HEK293 (cell line): ENCODE measurements around the gene EYS.

Experiments
- CTCF ChIA-PET: fragments of 350-600 bp; formaldehyde crosslinking; extraction: SDS; loops from one replicate; lab custom pipeline; 2021; ENCODE audit warnings: antibody characterized with exemption; lab: Yijun Ruan, JAX
- POLR2A ChIA-PET: fragments of 300-600 bp; formaldehyde crosslinking; extraction: SDS; loops from one replicate; lab custom pipeline; 2020; ENCODE audit warnings: antibody characterized with exemption, inconsistent platforms; lab: Yijun Ruan, JAX
- H3K27ac ChIP-seq: fragments of 200-500 bp; sonication (Bioruptor generic); 2 replicates; pipeline ENCODE4 v1.5.1; 2014; ENCODE audit warnings: low read depth, low read length, control low read depth, inconsistent platforms; ENCODE audit errors: extremely low read depth
- H3K36me3 ChIP-seq, 2 experiments: fragments of 200-500 bp in 1 of 2; sonication (Bioruptor generic) in 1 of 2; 1 replicate in 1 of 2; 2 replicates in 1 of 2; pipeline ENCODE4 v1.5.1; 2014 to 2017; ENCODE audit warnings: inconsistent platforms in 2 of 2, low read length in 2 of 2; ENCODE audit not compliant: control insufficient read depth in 2 of 2, insufficient read depth in 1 of 2
- H3K4me1 ChIP-seq: fragments of 200-500 bp; sonication (Bioruptor generic); 2 replicates; pipeline ENCODE4 v1.5.1; 2014; ENCODE audit warnings: mild to moderate bottlenecking, low read length, inconsistent platforms; ENCODE audit not compliant: control insufficient read depth, insufficient read depth
- H3K4me3 ChIP-seq: 2 replicates; pipeline ENCODE4 v1.5.1; 2011; ENCODE audit warnings: low read depth, mild to moderate bottlenecking, control low read depth, low read length, moderate library complexity
- H3K9me3 ChIP-seq: fragments of 200-500 bp; sonication (Bioruptor generic); 2 replicates; pipeline ENCODE4 v1.5.1; 2014; ENCODE audit warnings: low read depth, low read length, inconsistent platforms; ENCODE audit not compliant: control insufficient read depth, insufficient read depth
- HOXA7 ChIP-seq: sonication (generic); formaldehyde crosslinking; IDR thresholded peaks from 2 replicates; pipeline ENCODE4 v1.8.1; 2022; ENCODE audit warnings: missing genetic modification reagents, borderline replicate concordance
- HOXC10 ChIP-seq: sonication (generic); formaldehyde crosslinking; IDR thresholded peaks from 2 replicates; pipeline ENCODE4 v1.8.1; 2023; ENCODE audit warnings: mild to moderate bottlenecking, missing genetic modification reagents
- KLF10 ChIP-seq: fragments of 450-650 bp; IDR thresholded peaks from 2 replicates; pipeline ENCODE4 v1.5.1; 2018; ENCODE audit warnings: missing biosample characterization, mild to moderate bottlenecking, missing genetic modification characterization
- MZF1 ChIP-seq: fragments of 450-650 bp; formaldehyde crosslinking; IDR thresholded peaks from 2 replicates; pipeline ENCODE4 v1.5.1; 2017; ENCODE audit warnings: missing biosample characterization, missing genetic modification characterization, borderline replicate concordance
- SALL2 ChIP-seq: fragments of 450-650 bp; formaldehyde crosslinking; IDR thresholded peaks from 2 replicates; pipeline ENCODE4 v1.5.0; 2017; ENCODE audit warnings: missing biosample characterization, mild to moderate bottlenecking, missing genetic modification characterization, borderline replicate concordance
- SCRT2 ChIP-seq: fragments of 450-650 bp; formaldehyde crosslinking; IDR thresholded peaks from 2 replicates; pipeline ENCODE4 v1.5.1; 2016; ENCODE audit warnings: missing biosample characterization, missing genetic modification characterization
- TCF7L2 ChIP-seq: IDR thresholded peaks from 2 replicates; pipeline ENCODE4 v1.6.1; 2011; ENCODE audit warnings: low read depth, mild to moderate bottlenecking, inconsistent platforms, low read length, moderate library complexity, borderline replicate concordance
- ZBTB17 ChIP-seq: fragments of 450-650 bp; formaldehyde crosslinking; IDR thresholded peaks from 2 replicates; pipeline ENCODE4 v1.5.1; 2016; ENCODE audit warnings: missing biosample characterization, missing genetic modification characterization
- ZBTB20 ChIP-seq: fragments of 450-650 bp; formaldehyde crosslinking; IDR thresholded peaks from 2 replicates; pipeline ENCODE4 v1.5.1; 2016; ENCODE audit warnings: missing biosample characterization, missing genetic modification characterization
- ZEB2 ChIP-seq: fragments of 450-650 bp; formaldehyde crosslinking; IDR thresholded peaks from 2 replicates; pipeline ENCODE4 v1.5.1; 2016; ENCODE audit warnings: missing biosample characterization, missing genetic modification characterization
- ZFP41 ChIP-seq: fragments of 450-650 bp; formaldehyde crosslinking; IDR thresholded peaks from 2 replicates; pipeline ENCODE4 v1.5.1; 2016; ENCODE audit warnings: missing biosample characterization, missing genetic modification characterization, borderline replicate concordance
- ZNF146 ChIP-seq: fragments of 450-650 bp; formaldehyde crosslinking; IDR thresholded peaks from 2 replicates; pipeline ENCODE4 v1.5.1; 2016; ENCODE audit warnings: missing biosample characterization, missing genetic modification characterization
- ZNF211 ChIP-seq: fragments of 450-650 bp; formaldehyde crosslinking; IDR thresholded peaks from 2 replicates; pipeline ENCODE4 v1.5.1; 2016; ENCODE audit warnings: low read depth, missing biosample characterization, missing genetic modification characterization
- ZNF266 ChIP-seq: fragments of 450-650 bp; formaldehyde crosslinking; IDR thresholded peaks from 2 replicates; pipeline ENCODE4 v1.5.1; 2016; ENCODE audit warnings: missing biosample characterization, missing genetic modification characterization, low read depth
- ZNF623 ChIP-seq: fragments of 450-650 bp; formaldehyde crosslinking; IDR thresholded peaks from 2 replicates; pipeline ENCODE4 v1.5.1; 2016; ENCODE audit warnings: missing biosample characterization, missing genetic modification characterization
- ZNF843 ChIP-seq: fragments of 450-650 bp; formaldehyde crosslinking; IDR thresholded peaks from 2 replicates; pipeline ENCODE4 v1.5.1; 2016; ENCODE audit warnings: missing biosample characterization, missing genetic modification characterization
- ZSCAN30 ChIP-seq: fragments of 450-650 bp; IDR thresholded peaks from 2 replicates; pipeline ENCODE4 v1.5.1; 2018; ENCODE audit warnings: missing biosample characterization, mild to moderate bottlenecking, missing genetic modification characterization, moderate library complexity
- TF ChIP-seq, protein P1 (sequence below): fragments of 450-650 bp; formaldehyde crosslinking; IDR thresholded peaks from 2 replicates; pipeline ENCODE4 v1.5.1; 2016; ENCODE audit warnings: missing biosample characterization, missing genetic modification characterization
- TF ChIP-seq, protein P2 (sequence below): fragments of 450-650 bp; formaldehyde crosslinking; IDR thresholded peaks from 2 replicates; pipeline ENCODE4 v1.5.1; 2016; ENCODE audit warnings: missing biosample characterization, missing genetic modification characterization, borderline replicate concordance
- TF ChIP-seq, protein P3 (sequence below): fragments of 450-650 bp; formaldehyde crosslinking; IDR thresholded peaks from 2 replicates; pipeline ENCODE4 v1.5.1; 2017; ENCODE audit warnings: missing biosample characterization, missing genetic modification characterization
- TF ChIP-seq, protein P4 (sequence below): fragments of 450-650 bp; formaldehyde crosslinking; IDR thresholded peaks from 2 replicates; pipeline ENCODE4 v1.5.1; 2016; ENCODE audit warnings: missing biosample characterization, missing genetic modification characterization

EYS gene

GRCh38 chr6:64996301-64996700, 710.7 kb downstream of the EYS start:
- CTCF ChIA-PET, result no interaction called here
- POLR2A ChIA-PET, result no interaction called here

GRCh38 chr6:64990652-64991304, 716.2 kb downstream of the EYS start:
- no peaks in the 10 kb centered on the region for H3K9me3 ChIP-seq
- H3K4me3 ChIP-seq, result no peak overlapping the region
- H3K36me3 ChIP-seq, result no peaks in the 10 kb centered on the region
- TF ChIP-seq ZNF843 (tag by site-specific recombination) (no peak), SALL2 (tag by site-specific recombination) (no peak), HOXC10 (CRISPR knock-in tag) (no peak), SCRT2 (tag by site-specific recombination) (0 out of 2 replicates have a peak, but pooled peaks have one; percentile 19), ZNF623 (tag by site-specific recombination) (no peak), MZF1 (no peak), ZFP41 (tag by site-specific recombination) (no peak), ZSCAN30 (no peak)
- TF ChIP-seq, protein P1, sequence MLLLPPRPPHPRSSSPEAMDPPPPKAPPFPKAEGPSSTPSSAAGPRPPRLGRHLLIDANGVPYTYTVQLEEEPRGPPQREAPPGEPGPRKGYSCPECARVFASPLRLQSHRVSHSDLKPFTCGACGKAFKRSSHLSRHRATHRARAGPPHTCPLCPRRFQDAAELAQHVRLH (tag by site-specific recombination), result no peak
- H3K27ac ChIP-seq, result no peak overlapping the region
- CTCF ChIA-PET, result interaction anchor here (0.7 kb wide), 2 partner anchors 233 to 1931 kb away, joined by 3 to 4 read pairs; no protein-coding TSS in a partner anchor
- H3K4me1 ChIP-seq, result no peaks in the 10 kb centered on the region
- POLR2A ChIA-PET, result no interaction called here

More at GRCh38 chr6:64996301-64996700, 710.7 kb downstream of the EYS start:
- no peaks in the 10 kb centered on the region for H3K36me3 ChIP-seq
- H3K4me1 ChIP-seq, result no peaks in the 10 kb centered on the region
- no peak overlapping the region for H3K27ac ChIP-seq
- H3K9me3 ChIP-seq, result no peaks in the 10 kb centered on the region
- H3K4me3 ChIP-seq, result no peak overlapping the region
- TF ChIP-seq ZBTB20, result no peak
- TF ChIP-seq, all 188 proteins: peak for 0

- ChIA-PET POLR2A (no interaction called here), CTCF (no interaction called here)
- Histone ChIP-seq H3K27ac (no peak overlapping the region), H3K36me3 (no peaks in the 10 kb centered on the region), H3K4me1 (no peaks in the 10 kb centered on the region)
- no peak for TF ChIP-seq HOXA7
- no peak for TF ChIP-seq KLF10 (tag by site-specific recombination)
- no peak for TF ChIP-seq HOXC10 (CRISPR knock-in tag)
- no peak for TF ChIP-seq ZEB2
- TF ChIP-seq, protein P2, sequence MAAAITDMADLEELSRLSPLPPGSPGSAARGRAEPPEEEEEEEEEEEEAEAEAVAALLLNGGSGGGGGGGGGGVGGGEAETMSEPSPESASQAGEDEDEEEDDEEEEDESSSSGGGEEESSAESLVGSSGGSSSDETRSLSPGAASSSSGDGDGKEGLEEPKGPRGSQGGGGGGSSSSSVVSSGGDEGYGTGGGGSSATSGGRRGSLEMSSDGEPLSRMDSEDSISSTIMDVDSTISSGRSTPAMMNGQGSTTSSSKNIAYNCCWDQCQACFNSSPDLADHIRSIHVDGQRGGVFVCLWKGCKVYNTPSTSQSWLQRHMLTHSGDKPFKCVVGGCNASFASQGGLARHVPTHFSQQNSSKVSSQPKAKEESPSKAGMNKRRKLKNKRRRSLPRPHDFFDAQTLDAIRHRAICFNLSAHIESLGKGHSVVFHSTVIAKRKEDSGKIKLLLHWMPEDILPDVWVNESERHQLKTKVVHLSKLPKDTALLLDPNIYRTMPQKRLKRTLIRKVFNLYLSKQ (tag by site-specific recombination), result no peak
- TF ChIP-seq ZNF146 (tag by site-specific recombination), result no peak
- TF ChIP-seq ZNF211, result no peak
- no peak for TF ChIP-seq ZBTB17 (tag by site-specific recombination)
- TF ChIP-seq, protein P3, sequence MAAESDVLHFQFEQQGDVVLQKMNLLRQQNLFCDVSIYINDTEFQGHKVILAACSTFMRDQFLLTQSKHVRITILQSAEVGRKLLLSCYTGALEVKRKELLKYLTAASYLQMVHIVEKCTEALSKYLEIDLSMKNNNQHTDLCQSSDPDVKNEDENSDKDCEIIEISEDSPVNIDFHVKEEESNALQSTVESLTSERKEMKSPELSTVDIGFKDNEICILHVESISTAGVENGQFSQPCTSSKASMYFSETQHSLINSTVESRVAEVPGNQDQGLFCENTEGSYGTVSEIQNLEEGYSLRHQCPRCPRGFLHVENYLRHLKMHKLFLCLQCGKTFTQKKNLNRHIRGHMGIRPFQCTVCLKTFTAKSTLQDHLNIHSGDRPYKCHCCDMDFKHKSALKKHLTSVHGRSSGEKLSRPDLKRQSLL, result no peak
- TF ChIP-seq ZNF266 (tag by site-specific recombination), result no peak
- TF ChIP-seq, protein P4, sequence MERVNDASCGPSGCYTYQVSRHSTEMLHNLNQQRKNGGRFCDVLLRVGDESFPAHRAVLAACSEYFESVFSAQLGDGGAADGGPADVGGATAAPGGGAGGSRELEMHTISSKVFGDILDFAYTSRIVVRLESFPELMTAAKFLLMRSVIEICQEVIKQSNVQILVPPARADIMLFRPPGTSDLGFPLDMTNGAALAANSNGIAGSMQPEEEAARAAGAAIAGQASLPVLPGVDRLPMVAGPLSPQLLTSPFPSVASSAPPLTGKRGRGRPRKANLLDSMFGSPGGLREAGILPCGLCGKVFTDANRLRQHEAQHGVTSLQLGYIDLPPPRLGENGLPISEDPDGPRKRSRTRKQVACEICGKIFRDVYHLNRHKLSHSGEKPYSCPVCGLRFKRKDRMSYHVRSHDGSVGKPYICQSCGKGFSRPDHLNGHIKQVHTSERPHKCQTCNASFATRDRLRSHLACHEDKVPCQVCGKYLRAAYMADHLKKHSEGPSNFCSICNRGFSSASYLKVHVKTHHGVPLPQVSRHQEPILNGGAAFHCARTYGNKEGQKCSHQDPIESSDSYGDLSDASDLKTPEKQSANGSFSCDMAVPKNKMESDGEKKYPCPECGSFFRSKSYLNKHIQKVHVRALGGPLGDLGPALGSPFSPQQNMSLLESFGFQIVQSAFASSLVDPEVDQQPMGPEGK, result no peak
- no peak for TF ChIP-seq ZSCAN30
- no peak for TF ChIP-seq TCF7L2
- TF ChIP-seq, all 188 proteins: peak for 0
- H3K4me3 ChIP-seq, result no peak overlapping the region
- no peaks in the 10 kb centered on the region for H3K9me3 ChIP-seq
Measured at GRCh38 chr6:64988148-64988547, 718.9 kb downstream of the EYS start.
